Tibial artery (tissue), 4 donors: ENCODE measurements around the gene ELF3.

ENCODE experiments used
- DNase-seq, 2 donors: peaks; one replicate each; pipeline ENCODE4 v3.0.0-alpha.2; 2019
- H3K27ac ChIP-seq, 2 donors: fragments of 200-600 bp; sonication (generic) in 1 of 2; 1 replicate in 1 of 2; 2 replicates in 1 of 2; pipeline ENCODE4 v1.5.1; 2018 to 2019; ENCODE audit warnings: mild to moderate bottlenecking in 1 of 2
- H3K27me3 ChIP-seq, 2 donors: fragments of 200-600 bp; sonication (generic) in 1 of 2; one replicate each; pipeline versions ENCODE4 v1.5.1 to v1.6.0; 2016 to 2019
- H3K36me3 ChIP-seq, 3 donors: fragments of 200-600 bp; sonication (generic) in 2 of 3; one replicate each; pipeline ENCODE4 v1.5.1; 2016 to 2019; ENCODE audit warnings: mild to moderate bottlenecking in 2 of 3
- H3K4me1 ChIP-seq, 4 donors: fragments of 200-600 bp; sonication (generic) in 2 of 4; 1 replicate in 3 of 4; 2 replicates in 1 of 4; pipeline ENCODE4 v1.5.1; 2016 to 2019
- H3K4me3 ChIP-seq, 2 donors: fragments of 200-600 bp; sonication (generic) in 1 of 2; 1 replicate in 1 of 2; 2 replicates in 1 of 2; pipeline ENCODE4 v1.5.1; 2018 to 2019; ENCODE audit warnings: mild to moderate bottlenecking in 2 of 2
- H3K9me3 ChIP-seq, 3 donors: fragments of 200-600 bp; sonication (generic) in 1 of 3; one replicate each; pipeline ENCODE4 v1.5.1; 2016 to 2019
- intact Hi-C: fragments of 100-400 bp; cut with DNase I; formaldehyde crosslinking; loops from one replicate; pipeline ENCODE4 v1.15.0; 2023; ENCODE audit warnings: low total_unique reads
- TF ChIP-seq, protein P1 (sequence below), 2 experiments: fragments of 200-600 bp in 1 of 2; fragments of 450-650 bp in 1 of 2; IDR thresholded peaks; one replicate each; pipeline ENCODE4 v1.5.1; 2017 to 2019; ENCODE audit warnings: antibody characterized with exemption in 2 of 2, mild to moderate bottlenecking in 1 of 2, moderate library complexity in 1 of 2

ELF3 gene

DNA sequence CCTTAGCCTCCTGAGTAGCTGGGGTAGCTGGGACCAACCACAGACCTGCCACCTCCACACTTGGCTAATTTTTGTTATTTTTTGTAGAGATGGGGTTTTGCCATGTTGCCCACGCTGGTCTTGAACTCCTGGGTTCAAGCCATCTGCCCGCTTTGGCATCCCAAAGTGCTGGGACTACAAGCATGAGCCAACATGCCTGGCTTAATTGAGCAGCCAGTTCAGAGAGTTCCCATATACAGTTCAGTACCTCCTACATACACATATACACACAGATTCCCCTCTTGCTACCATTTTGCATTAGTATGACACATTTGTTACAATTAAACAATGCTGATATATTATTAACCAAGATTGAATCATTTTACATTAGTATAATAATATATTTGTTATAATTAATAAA lies 25.0 kb upstream of the ELF3 start:
- Histone ChIP-seq H3K27me3 (no peaks in the 10 kb centered on the region), H3K9me3 (no peaks in the 10 kb centered on the region), H3K36me3 (peaks cover 18 to 20% (median 19%) of the 10 kb centered on the region in 3 donors), H3K4me3 (no peak overlapping the region), H3K4me1 (peaks cover 0 to 27% (median 13%) of the 10 kb centered on the region in 4 donors), H3K27ac (no peak overlapping the region)
- TF ChIP-seq, protein P1, sequence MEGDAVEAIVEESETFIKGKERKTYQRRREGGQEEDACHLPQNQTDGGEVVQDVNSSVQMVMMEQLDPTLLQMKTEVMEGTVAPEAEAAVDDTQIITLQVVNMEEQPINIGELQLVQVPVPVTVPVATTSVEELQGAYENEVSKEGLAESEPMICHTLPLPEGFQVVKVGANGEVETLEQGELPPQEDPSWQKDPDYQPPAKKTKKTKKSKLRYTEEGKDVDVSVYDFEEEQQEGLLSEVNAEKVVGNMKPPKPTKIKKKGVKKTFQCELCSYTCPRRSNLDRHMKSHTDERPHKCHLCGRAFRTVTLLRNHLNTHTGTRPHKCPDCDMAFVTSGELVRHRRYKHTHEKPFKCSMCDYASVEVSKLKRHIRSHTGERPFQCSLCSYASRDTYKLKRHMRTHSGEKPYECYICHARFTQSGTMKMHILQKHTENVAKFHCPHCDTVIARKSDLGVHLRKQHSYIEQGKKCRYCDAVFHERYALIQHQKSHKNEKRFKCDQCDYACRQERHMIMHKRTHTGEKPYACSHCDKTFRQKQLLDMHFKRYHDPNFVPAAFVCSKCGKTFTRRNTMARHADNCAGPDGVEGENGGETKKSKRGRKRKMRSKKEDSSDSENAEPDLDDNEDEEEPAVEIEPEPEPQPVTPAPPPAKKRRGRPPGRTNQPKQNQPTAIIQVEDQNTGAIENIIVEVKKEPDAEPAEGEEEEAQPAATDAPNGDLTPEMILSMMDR (IDR thresholded peaks at IDR 0.05) = no peak
- intact Hi-C loops = no loop called here
- no peak for DNase-seq

DNA sequence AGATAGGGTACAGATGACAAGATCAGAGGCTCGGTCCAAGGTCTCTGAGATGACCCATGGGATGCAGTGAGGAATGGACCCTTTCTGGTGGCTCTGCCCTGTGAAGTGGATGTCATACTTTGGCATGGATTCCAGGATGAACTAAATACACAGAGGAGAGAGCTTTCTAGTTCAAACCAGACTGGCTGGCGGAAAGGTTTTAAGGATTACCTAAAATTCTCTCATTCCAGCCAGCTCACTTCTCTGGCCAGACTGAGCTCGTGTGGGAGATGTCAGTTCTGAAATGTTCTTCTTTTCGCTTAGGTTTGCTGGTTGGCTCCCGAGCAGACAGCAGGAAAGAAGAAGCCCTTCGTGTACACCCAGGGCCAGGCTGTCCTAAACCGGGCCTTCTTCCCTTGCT lies 21.8 kb upstream of the ELF3 start:
- no peaks in the 10 kb centered on the region for H3K9me3 ChIP-seq
- H3K27me3 ChIP-seq = no peaks in the 10 kb centered on the region
- peaks cover 41 to 51% (median 50%) of the 10 kb centered on the region in 3 donors for H3K36me3 ChIP-seq
- TF ChIP-seq, protein P1 (IDR thresholded peaks at IDR 0.05) = no peak
- no peak overlapping the region for H3K4me3 ChIP-seq
- intact Hi-C loops = no loop called here
- DNase-seq = peak in 1 of 2 donors; percentile 19
- no peak overlapping the region for H3K27ac ChIP-seq
- peaks cover 0 to 18% (median 10%) of the 10 kb centered on the region in 4 donors for H3K4me1 ChIP-seq

DNA sequence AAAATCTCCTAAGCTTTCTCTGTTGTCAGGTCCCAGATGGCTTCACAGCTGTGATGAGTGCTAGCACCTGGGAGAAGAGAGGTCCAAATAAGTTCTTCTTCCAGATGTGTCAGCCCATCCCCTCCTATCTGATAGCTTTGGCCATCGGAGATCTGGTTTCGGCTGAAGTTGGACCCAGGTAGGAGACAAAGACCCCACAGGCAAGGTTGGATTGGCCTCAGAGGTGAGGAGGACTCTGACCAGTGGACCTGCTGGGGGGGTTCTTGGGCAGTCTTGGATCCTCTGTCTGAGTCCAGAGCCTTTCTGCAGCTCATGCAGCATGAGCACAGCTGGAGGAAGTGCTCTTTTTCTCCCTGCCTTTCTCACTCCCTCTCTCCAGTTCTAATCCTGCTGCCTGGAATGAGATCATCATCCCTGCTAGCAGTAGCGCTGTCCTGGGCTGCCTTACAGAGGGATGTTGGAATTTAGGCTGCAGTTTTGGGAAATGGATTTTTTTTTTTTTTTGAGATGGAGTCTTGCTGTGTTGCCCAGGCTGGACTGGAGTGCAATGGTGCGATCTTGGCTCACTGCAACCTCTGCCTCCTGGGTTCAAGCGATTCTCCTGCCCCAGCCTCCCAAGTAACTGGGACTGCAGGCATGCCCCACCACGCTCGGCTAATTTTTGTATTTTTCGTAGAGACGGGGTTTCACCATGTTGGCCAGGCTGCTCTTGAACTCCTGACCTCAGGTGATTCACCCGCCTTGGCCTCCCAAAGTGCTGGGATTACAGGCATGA lies 20.8 kb upstream of the ELF3 start:
- Histone ChIP-seq H3K27ac (no peak overlapping the region), H3K4me1 (peaks cover 0 to 8% (median 5%) of the 10 kb centered on the region in 4 donors), H3K9me3 (no peaks in the 10 kb centered on the region), H3K4me3 (no peak overlapping the region), H3K36me3 (peaks cover 41 to 61% (median 58%) of the 10 kb centered on the region in 3 donors), H3K27me3 (no peaks in the 10 kb centered on the region)
- peak in 1 of 2 donors; percentile 49 for DNase-seq
- TF ChIP-seq, protein P1 (IDR thresholded peaks at IDR 0.05) = no peak
- intact Hi-C loops = no loop called here

DNA sequence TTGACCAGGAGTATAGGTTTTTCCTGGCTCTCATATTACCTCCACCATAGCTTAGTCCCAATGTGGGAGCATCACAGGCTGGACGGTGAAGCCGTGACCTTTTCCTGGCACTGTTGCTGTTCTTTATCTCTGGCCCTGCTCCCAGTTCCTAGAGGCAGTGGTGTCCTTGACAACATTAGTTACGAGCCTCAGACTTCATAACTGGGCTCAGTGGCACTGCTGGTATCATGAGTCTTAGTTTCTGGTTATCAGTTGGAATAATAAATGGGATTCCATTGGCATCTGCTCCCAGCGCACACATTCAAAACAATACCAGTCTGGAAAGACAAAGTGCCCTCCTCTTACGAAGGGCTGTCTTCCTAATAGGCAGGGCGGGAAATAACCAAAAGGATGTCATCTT lies 20.0 kb upstream of the ELF3 start:
- Histone ChIP-seq H3K27me3 (no peaks in the 10 kb centered on the region), H3K27ac (no peak overlapping the region), H3K36me3 (peaks cover 42 to 67% (median 59%) of the 10 kb centered on the region in 3 donors), H3K4me3 (no peak overlapping the region), H3K9me3 (no peaks in the 10 kb centered on the region), H3K4me1 (peaks cover 0 to 5% (median 1%) of the 10 kb centered on the region in 4 donors)
- TF ChIP-seq, protein P1 (IDR thresholded peaks at IDR 0.05) = no peak
- intact Hi-C loops = no loop called here
- DNase-seq = peak in 1 of 2 donors; percentile 7

DNA sequence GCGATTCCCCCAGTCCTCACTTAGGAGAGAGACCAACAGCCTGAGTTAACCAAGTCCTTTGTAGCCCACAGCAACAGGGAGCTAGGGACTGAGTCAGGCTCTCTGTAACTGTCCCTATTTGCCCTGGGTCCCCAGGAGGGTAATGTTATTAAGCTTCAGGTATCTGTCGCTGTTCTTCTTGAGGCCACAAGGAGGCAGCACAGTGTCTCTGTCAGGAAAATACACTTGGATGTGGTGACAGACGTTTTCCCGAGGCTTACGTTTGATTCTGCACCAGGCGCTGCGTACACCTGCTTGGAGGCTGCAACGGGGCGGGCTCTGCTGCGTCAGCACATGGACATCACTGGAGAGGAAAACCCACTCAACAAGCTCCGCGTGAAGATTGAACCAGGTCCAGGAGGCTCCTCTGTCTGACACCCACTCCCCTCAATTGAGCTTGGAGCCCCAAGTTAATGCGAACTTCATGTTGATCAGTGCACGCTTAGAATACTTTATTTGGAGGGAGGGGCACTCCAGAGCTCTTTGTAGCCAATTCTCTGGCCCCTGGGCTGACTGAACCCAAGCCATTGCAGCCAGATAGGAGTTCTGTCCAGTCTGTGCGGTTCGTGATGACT lies 10.7 kb upstream of the ELF3 start:
- peaks cover 55 to 93% (median 81%) of the 10 kb centered on the region in 3 donors for H3K36me3 ChIP-seq
- intact Hi-C loops = no loop called here

More for the DNA sequence above, 10.7 kb upstream of the ELF3 start:
- DNase-seq = no peak
- TF ChIP-seq, protein P1 (IDR thresholded peaks at IDR 0.05) = peak; percentile 62 to 67
- Histone ChIP-seq H3K4me1 (no peaks in the 10 kb centered on the region), H3K9me3 (no peaks in the 10 kb centered on the region), H3K4me3 (no peak overlapping the region), H3K27ac (no peak overlapping the region), H3K27me3 (no peaks in the 10 kb centered on the region)
